Measurements from ENCODE around the gene ZFP2. TPM values are rescaled to one million over a fixed set of nuclear protein-coding genes. Genes with fewer than 3 reads are reported as not detected.
"Not testable (repeated sequence)": the region's sequence is repeated elsewhere in the genome, so short reads cannot be mapped to it uniquely, and the experiment has no call there.

ZFP2 gene
- total and polyA plus RNA-seq, 2 donors (not counting 3 experiments of a cell fraction or from before 2014, with no cell fraction given), result 0.07 to 0.75 TPM

- H3K9ac ChIP-seq (replicated peaks; ENCODE audit: extremely low read depth, insufficient read depth, low read length), result peak within 1 kb of the TSS; percentile 64
- no peaks in the 10 kb centered on the region for H3K9me3 ChIP-seq (replicated peaks; ENCODE audit: control insufficient read depth, insufficient read depth, low read length)
- peak within 1 kb of the TSS; percentile 53 for H3K27ac ChIP-seq (ENCODE audit: insufficient read depth, low read depth, low read length)
- DNase-seq (ENCODE audit: low read depth, low spot score), result peak; percentile 98
- H3K27me3 ChIP-seq (ENCODE audit: control insufficient read depth in 2 of 2, insufficient read depth in 2 of 2, low read length in 2 of 2), result no peaks in the 10 kb centered on the region
- no peak for TF ChIP-seq JUN (IDR thresholded peaks at IDR 0.05; ENCODE audit: borderline replicate concordance, insufficient read depth, insufficient read length, low read depth)
- peak; percentile 60 for TF ChIP-seq POLR2AphosphoS5 (IDR thresholded peaks at IDR 0.05; ENCODE audit: insufficient read depth, low read depth, low read length)
- no peak for TF ChIP-seq MYC (IDR thresholded peaks at IDR 0.05; ENCODE audit: low read depth, low read length)
- no peak for TF ChIP-seq GATA2 (IDR thresholded peaks at IDR 0.05; ENCODE audit: insufficient read depth, insufficient read length, low read depth, low read length)
- no peak for TF ChIP-seq CTCF (IDR thresholded peaks at IDR 0.05; ENCODE audit: extremely low read depth in 1 of 2, insufficient read depth in 1 of 2, low read depth in 1 of 2, low read length in 2 of 2)
- TF ChIP-seq POLR2A (IDR thresholded peaks at IDR 0.05; ENCODE audit: low read depth, low read length), result peak; percentile 63
- no peak for TF ChIP-seq FOS (IDR thresholded peaks at IDR 0.05; ENCODE audit: borderline replicate concordance, insufficient read depth, low read length)
- TF ChIP-seq MAX (IDR thresholded peaks at IDR 0.05; ENCODE audit: insufficient read depth, insufficient read length), result peak; percentile 27
- no peak for TF ChIP-seq EZH2 (IDR thresholded peaks at IDR 0.05; ENCODE audit: borderline replicate concordance, low read depth, low read length, severe bottlenecking)
- peak within 1 kb of the TSS; percentile 49 for H2AFZ ChIP-seq (ENCODE audit: low read depth, low read length)
- no peaks in the 10 kb centered on the region for H4K20me1 ChIP-seq (replicated peaks; ENCODE audit: control insufficient read depth, extremely low read depth, insufficient read depth, low read length)
- peaks cover 0 to 3% of the 10 kb centered on the region in 2 experiments for H3K36me3 ChIP-seq (ENCODE audit: control insufficient read depth in 2 of 2, extremely low read depth in 1 of 2, insufficient read depth in 2 of 2, low read length in 2 of 2)
- H3K4me3 ChIP-seq (replicated peaks in 1 of 3; ENCODE audit: insufficient read depth in 1 of 3, low read depth in 1 of 3, low read length in 3 of 3), result peak within 1 kb of the TSS; percentile 22 to 78 (median 38)
- H3K4me2 ChIP-seq (ENCODE audit: insufficient read depth, low read length), result peak within 1 kb of the TSS; percentile 38
- ChIA-PET POLR2A (interaction anchor here (0.6 to 1.2 kb wide), 4 partner anchors 129 to 1703 kb away, joined by 3 to 8 read pairs (median 6); partner anchors contain the start of genes ZNF354A and ZNF354C), CTCF (interaction anchor here (1.0 to 1.4 kb wide), 4 partner anchors 27 to 201 kb away, joined by 3 to 26 read pairs (median 5); partner anchors contain the start of genes ZNF354A and ZNF354C)
- dilution Hi-C loops (cut with MboI; ENCODE audit: extremely low pct_ligation_motif_present, low sequenced_read_pairs) (no loop called here), intact Hi-C loops (cut with micrococcal nuclease) (loop anchor here (1.0 to 5.0 kb wide), 7 partner anchors 37 to 763 kb away; partner anchors contain the start of genes HNRNPH1, ZFP2, ZNF354A and ZNF354C)
- peaks cover 14% of the 10 kb centered on the region for H3K79me2 ChIP-seq (ENCODE audit: control insufficient read depth, insufficient read depth, low read length)
- H3K9me1 ChIP-seq (replicated peaks; ENCODE audit: control insufficient read depth, extremely low read depth, insufficient read depth, low read length), result no peaks in the 10 kb centered on the region
- no peaks in the 10 kb centered on the region for H3K4me1 ChIP-seq (ENCODE audit: control insufficient read depth, extremely low read depth, insufficient read depth, low read length)
- BruUV-seq (replicated peaks), result no TSS peak
- peak; percentile 94 for FAIRE-seq
Observed at GRCh38 chr5:178859625-178860521, 35.8 kb upstream of the ZFP2 start, which contains the start of gene ZNF354B. TSS of gene ZNF354B (plus strand) at chr5:178859953. CDS start at chr5:178861048, 1,095 bp downstream.

GRCh38 chr5:178860615-178861014 is 35.1 kb upstream of the ZFP2 start:
- dilution Hi-C loops (cut with MboI; ENCODE audit: extremely low pct_ligation_motif_present, low sequenced_read_pairs); POLR2A ChIA-PET; intact Hi-C loops (cut with micrococcal nuclease); H3K9me3 ChIP-seq (replicated peaks; ENCODE audit: control insufficient read depth, insufficient read depth, low read length); DNase-seq (ENCODE audit: low read depth, low spot score); H3K27me3 ChIP-seq (ENCODE audit: control insufficient read depth in 2 of 2, insufficient read depth in 2 of 2, low read length in 2 of 2); H4K20me1 ChIP-seq (replicated peaks; ENCODE audit: control insufficient read depth, extremely low read depth, insufficient read depth, low read length); H3K4me1 ChIP-seq (ENCODE audit: control insufficient read depth, extremely low read depth, insufficient read depth, low read length); BruUV-seq (replicated peaks); H3K9me1 ChIP-seq (replicated peaks; ENCODE audit: control insufficient read depth, extremely low read depth, insufficient read depth, low read length); H3K36me3 ChIP-seq (ENCODE audit: control insufficient read depth in 2 of 2, extremely low read depth in 1 of 2, insufficient read depth in 2 of 2, low read length in 2 of 2); CTCF ChIA-PET: not testable (repeated sequence)
- H2AFZ ChIP-seq (ENCODE audit: low read depth, low read length), result peak overlapping the region; percentile 43
- H3K27ac ChIP-seq (ENCODE audit: insufficient read depth, low read depth, low read length), result peak overlapping the region; percentile 53
- H3K4me2 ChIP-seq (ENCODE audit: insufficient read depth, low read length), result peak overlapping the region; percentile 16
- H3K4me3 ChIP-seq (replicated peaks in 1 of 3; ENCODE audit: insufficient read depth in 1 of 3, low read depth in 1 of 3, low read length in 3 of 3), result peak overlapping the region; percentile 22 to 78 (median 38)
- peaks cover 14% of the 10 kb centered on the region for H3K79me2 ChIP-seq (ENCODE audit: control insufficient read depth, insufficient read depth, low read length)
- peak overlapping the region; percentile 64 for H3K9ac ChIP-seq (replicated peaks; ENCODE audit: extremely low read depth, insufficient read depth, low read length)
- peak; percentile 12 for FAIRE-seq
